ENCODE data around the gene SPHK1.
A peak's percentile ranks its signal among the peaks of the same experiment; 100 is the strongest.

DNA sequence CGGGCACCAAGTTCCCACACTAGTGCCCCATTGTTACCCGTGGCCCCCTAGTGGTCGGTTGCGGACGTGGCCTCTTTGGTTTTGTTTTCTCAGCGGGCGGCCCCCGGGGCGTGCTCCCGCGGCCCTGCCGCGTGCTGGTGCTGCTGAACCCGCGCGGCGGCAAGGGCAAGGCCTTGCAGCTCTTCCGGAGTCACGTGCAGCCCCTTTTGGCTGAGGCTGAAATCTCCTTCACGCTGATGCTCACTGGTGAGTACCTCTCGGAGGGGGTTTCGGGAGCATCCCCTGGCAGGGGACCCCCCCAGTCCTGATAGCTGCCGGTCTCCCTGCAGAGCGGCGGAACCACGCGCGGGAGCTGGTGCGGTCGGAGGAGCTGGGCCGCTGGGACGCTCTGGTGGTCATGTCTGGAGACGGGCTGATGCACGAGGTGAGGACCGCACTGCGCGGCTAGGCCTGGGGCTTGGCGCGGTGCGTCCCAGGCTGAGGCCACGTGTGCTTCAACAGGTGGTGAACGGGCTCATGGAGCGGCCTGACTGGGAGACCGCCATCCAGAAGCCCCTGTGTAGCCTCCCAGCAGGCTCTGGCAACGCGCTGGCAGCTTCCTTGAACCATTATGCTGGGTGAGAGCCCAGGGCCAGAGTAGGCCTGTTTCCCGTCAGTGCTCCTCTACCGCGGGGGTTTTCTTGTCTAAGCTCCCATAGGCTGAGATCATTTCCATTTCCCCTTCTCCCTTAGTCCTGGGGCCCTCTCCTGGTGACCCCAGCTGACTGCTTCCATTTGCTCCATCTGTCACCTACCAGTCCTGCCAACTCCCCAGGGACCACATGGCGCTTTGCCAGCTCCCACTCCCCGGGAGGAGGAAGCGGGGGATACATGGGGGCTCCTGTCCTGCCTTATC lies 1.7 kb downstream of the SPHK1 start:
- TF ChIP-seq, protein P1, sequence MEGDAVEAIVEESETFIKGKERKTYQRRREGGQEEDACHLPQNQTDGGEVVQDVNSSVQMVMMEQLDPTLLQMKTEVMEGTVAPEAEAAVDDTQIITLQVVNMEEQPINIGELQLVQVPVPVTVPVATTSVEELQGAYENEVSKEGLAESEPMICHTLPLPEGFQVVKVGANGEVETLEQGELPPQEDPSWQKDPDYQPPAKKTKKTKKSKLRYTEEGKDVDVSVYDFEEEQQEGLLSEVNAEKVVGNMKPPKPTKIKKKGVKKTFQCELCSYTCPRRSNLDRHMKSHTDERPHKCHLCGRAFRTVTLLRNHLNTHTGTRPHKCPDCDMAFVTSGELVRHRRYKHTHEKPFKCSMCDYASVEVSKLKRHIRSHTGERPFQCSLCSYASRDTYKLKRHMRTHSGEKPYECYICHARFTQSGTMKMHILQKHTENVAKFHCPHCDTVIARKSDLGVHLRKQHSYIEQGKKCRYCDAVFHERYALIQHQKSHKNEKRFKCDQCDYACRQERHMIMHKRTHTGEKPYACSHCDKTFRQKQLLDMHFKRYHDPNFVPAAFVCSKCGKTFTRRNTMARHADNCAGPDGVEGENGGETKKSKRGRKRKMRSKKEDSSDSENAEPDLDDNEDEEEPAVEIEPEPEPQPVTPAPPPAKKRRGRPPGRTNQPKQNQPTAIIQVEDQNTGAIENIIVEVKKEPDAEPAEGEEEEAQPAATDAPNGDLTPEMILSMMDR (IDR thresholded peaks at IDR 0.05) = peak; percentile 73 to 89 (median 83)
- TF ChIP-seq POLR2AphosphoS5 (IDR thresholded peaks at IDR 0.05) = peak; percentile 46
